Activated T-helper 2 cell treated with anti-CD3 and anti-CD28 coated beads, Interferon-gamma antibody, Interleukin-2, Interleukin-4, amounts not matched to agents 10 μg/mL and 5 μg/mL and 100 μg/mL, durations not matched to agents 14 hours and 24 hours and 36 hours (primary cell): ENCODE data around the gene STAMBP. TPM values are rescaled to one million over a fixed set of nuclear protein-coding genes. Genes with fewer than 3 reads are reported as not detected.

ENCODE experiments used
- DNase-seq: peaks from one replicate; pipeline ENCODE4 v3.0.0; 2021; ENCODE audit warnings: low spot score
- H3K27ac Mint-ChIP-seq: one replicate; pipeline ENCODE4 v1.8.0; 2021; ENCODE audit warnings: mixed read lengths
- H3K27me3 Mint-ChIP-seq: one replicate; pipeline ENCODE4 v1.8.0; 2021; ENCODE audit warnings: low read depth, mixed read lengths
- H3K36me3 Mint-ChIP-seq: one replicate; pipeline ENCODE4 v1.8.0; 2021; ENCODE audit warnings: low read depth, mixed read lengths
- H3K4me1 Mint-ChIP-seq: one replicate; pipeline ENCODE4 v1.8.0; 2021; ENCODE audit warnings: low read depth, mixed read lengths
- H3K4me3 Mint-ChIP-seq: one replicate; pipeline ENCODE4 v1.8.0; 2021; ENCODE audit warnings: low read depth, mild to moderate bottlenecking, moderate library complexity, mixed read lengths
- H3K9me3 Mint-ChIP-seq: one replicate; pipeline ENCODE4 v1.8.0; 2021; ENCODE audit warnings: mixed read lengths
- intact Hi-C: fragments of 100-400 bp; cut with micrococcal nuclease; formaldehyde crosslinking; loops from one replicate; pipeline ENCODE4 v1.15.1; 2023
- total RNA-seq: library from RNA; stranded (reverse); gene quantifications from 2 replicates; pipeline ENCODE4 v1.2.3, GENCODE V29; 2022

STAMBP gene
- total RNA-seq, 1 donor from 2014 or later: 54.3 TPM

DNA sequence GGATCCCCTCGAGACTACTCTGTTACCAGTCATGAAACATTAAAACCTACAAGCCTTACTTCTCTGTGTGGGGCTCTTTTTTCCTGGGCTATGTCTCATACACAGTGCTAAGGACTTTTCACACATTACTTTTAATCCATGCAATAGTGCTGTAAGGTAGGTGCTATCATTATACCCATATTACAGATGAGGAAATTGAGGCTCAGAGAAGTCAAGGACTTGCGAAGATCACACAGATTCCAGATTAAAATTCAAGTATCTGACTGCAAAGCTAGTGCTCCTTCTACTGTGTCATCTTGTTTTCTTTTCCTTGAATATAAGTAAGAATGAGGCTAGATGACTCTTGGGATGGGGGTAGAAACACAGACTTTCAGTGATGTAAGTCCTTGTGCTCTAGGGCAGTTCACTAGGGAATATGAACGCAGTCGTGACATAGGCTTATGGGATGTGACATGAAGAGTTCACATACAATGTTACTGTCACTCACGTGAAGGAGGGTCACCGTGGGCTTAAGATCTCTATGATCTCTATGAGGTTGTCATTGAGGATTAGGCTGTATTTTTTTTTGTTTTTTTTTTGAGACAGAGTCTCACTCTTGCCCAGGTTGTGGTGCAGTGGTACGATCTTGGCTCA is 91.0 kb downstream of the STAMBP start:
- no peaks in the 10 kb centered on the region for H3K27me3 Mint-ChIP-seq
- no peaks in the 10 kb centered on the region for H3K9me3 Mint-ChIP-seq
- no peaks in the 10 kb centered on the region for H3K36me3 Mint-ChIP-seq
- H3K27ac Mint-ChIP-seq: no peak overlapping the region
- H3K4me3 Mint-ChIP-seq: no peak overlapping the region
- intact Hi-C loops: no loop called here
- H3K4me1 Mint-ChIP-seq: peaks cover 12% of the 10 kb centered on the region
- DNase-seq: no peak

DNA sequence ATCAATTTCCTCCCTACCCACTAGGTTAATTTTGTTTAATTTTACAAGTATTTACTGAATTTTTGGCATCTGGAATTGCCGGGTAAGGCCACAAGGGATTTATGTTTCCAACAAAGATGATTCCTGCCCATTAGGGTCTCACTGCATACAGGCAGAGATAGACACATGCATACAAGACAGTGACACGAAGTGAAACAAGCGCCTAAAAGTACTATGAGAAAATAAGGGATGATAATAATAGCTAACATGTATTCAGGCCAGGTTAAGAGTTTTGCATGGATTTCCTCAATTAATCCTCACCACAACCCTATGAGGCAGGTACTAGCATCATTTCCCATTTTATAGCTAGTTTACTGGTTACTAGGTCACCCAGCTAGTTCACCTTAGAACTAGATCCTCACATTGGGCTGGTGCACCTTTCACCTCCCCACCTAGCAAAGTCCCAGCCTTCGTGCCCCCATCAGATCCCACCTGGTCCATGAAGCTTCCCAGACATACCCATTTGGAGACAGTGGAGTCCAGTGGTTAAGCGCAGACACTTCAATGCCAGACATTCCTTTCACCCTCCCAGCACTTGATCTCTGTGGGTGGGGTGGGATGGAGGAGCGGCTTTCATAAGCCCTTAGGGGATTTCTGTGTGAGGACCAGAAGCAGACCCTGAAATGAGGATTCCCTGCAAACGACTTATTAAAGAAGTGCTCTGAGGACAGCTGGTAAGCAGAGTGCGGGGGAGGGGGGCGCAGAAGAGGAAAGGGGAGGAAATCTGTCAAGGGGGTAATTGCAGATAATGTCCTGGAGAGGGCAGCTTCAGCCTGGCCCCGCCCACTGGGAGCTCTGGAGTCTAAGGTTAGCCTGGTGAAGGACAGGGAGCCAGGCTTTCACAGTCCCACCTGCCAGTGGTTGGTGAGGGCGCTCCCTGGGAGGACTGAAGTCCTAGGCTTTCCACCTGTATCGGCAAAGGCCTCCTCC is 92.1 kb downstream of the STAMBP start:
- H3K36me3 Mint-ChIP-seq: no peaks in the 10 kb centered on the region
- peaks cover 9% of the 10 kb centered on the region for H3K4me1 Mint-ChIP-seq
- no peak overlapping the region for H3K27ac Mint-ChIP-seq
- intact Hi-C loops: no loop called here
- H3K9me3 Mint-ChIP-seq: no peaks in the 10 kb centered on the region
- DNase-seq: no peak
- H3K4me3 Mint-ChIP-seq: no peak overlapping the region
- no peaks in the 10 kb centered on the region for H3K27me3 Mint-ChIP-seq

DNA sequence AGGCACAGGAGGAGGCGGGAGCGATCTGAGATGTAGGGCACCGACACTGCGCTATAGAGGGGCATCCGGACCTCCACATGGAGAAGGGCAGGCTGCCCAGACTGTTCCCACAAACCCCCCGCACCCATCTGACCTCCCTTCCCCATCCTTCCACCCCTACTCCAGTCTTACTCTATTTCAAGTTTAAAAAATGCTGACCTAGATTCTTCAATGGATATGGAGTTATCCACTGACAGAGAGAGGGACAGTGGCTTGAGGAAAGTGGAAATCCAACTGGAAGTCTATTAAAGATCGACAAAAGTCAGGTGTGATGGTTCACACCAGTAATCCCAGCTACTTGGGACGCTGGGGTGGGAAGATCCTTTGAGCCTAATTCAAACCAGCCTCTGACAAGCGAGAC is 92.8 kb downstream of the STAMBP start:
- no peaks in the 10 kb centered on the region for H3K27me3 Mint-ChIP-seq
- peaks cover 1% of the 10 kb centered on the region for H3K36me3 Mint-ChIP-seq
- H3K4me1 Mint-ChIP-seq: peaks cover 14% of the 10 kb centered on the region
- intact Hi-C loops: no loop called here
- no peak for DNase-seq
- H3K27ac Mint-ChIP-seq: no peak overlapping the region
- no peak overlapping the region for H3K4me3 Mint-ChIP-seq
- no peaks in the 10 kb centered on the region for H3K9me3 Mint-ChIP-seq

DNA sequence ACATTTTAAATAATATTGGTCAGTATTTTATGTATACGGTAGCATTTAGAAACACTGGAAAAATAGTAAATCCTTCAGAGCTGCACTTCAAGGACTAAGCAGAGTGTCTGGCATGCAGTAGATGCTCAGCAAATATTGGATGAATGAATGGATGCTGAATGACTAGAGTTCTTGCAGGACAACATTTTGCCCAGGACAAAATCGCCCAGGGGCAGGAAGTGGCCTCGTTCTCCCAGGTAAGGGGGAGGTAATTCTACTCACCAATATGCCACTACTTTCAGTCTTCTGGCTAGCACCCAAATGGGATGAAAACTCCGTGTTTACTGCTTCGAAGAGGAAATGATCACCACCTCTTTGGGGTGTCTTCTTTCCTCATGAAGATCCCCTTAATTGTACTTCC is 93.9 kb downstream of the STAMBP start:
- Mint-ChIP-seq H3K9me3 (no peaks in the 10 kb centered on the region), H3K4me1 (peaks cover 15% of the 10 kb centered on the region), H3K4me3 (no peak overlapping the region), H3K27me3 (no peaks in the 10 kb centered on the region), H3K36me3 (peaks cover 4% of the 10 kb centered on the region), H3K27ac (no peak overlapping the region)
- DNase-seq: no peak
- intact Hi-C loops: no loop called here

Other genes starting within 250 kb of the STAMBP start
- not detected in 2 replicates for gene NAT8, start 186.5 kb upstream of the STAMBP start, total RNA-seq
- gene TPRKB, start 91.6 kb upstream of the STAMBP start, total RNA-seq: 31.9 and 36.0 TPM in 2 replicates
- 35.2 and 40.1 TPM in 2 replicates for gene DUSP11, start 48.9 kb upstream of the STAMBP start, total RNA-seq
- gene C2orf78, start 44.8 kb upstream of the STAMBP start, total RNA-seq: not detected in 2 replicates
- gene ACTG2, start 64.0 kb downstream of the STAMBP start, total RNA-seq: 0.14 and 0.21 TPM in 2 replicates
- gene DGUOK, start 97.9 kb downstream of the STAMBP start, total RNA-seq: 86.8 and 90.9 TPM in 2 replicates
- gene TET3, start 155.9 kb downstream of the STAMBP start, total RNA-seq: 23.5 and 23.6 TPM in 2 replicates